Astrocyte (in vitro differentiated cells and primary cell): Measurements from ENCODE around the gene CLIP2.

Experiments
- EZH2 ChIP-seq: IDR thresholded peaks from 2 replicates; pipeline ENCODE4 v1.6.1; 2012; ENCODE audit warnings: mild to moderate bottlenecking, low read length, inconsistent platforms; ENCODE audit not compliant: insufficient read depth
- TF ChIP-seq, protein P1 (sequence below): IDR thresholded peaks from 2 replicates; pipeline ENCODE4 v1.5.1; 2011; ENCODE audit warnings: low read depth, mild to moderate bottlenecking, inconsistent platforms, low read length, moderate library complexity; ENCODE audit not compliant: insufficient read depth

DNA sequence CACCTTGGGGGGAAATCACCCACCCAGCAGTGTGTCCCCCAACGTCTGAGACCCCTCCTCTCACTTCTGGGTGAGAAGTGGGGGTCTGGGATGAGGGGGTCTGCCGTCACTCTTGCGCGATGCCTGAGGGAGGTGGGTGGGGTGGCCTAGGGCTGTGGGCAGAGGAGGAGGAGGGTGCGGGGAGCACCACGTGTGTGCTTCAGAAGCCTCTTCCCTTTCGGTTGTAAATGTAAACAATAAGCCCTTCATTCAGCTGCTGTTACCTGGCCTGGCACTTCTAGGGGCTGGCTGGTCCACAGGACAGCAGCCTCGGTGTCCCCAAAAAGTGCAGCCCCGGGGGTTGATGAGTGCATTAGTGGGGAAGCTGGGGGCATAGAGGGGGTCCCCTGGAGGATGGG is 1.3 kb downstream of the CLIP2 start:
- TF ChIP-seq, protein P1, sequence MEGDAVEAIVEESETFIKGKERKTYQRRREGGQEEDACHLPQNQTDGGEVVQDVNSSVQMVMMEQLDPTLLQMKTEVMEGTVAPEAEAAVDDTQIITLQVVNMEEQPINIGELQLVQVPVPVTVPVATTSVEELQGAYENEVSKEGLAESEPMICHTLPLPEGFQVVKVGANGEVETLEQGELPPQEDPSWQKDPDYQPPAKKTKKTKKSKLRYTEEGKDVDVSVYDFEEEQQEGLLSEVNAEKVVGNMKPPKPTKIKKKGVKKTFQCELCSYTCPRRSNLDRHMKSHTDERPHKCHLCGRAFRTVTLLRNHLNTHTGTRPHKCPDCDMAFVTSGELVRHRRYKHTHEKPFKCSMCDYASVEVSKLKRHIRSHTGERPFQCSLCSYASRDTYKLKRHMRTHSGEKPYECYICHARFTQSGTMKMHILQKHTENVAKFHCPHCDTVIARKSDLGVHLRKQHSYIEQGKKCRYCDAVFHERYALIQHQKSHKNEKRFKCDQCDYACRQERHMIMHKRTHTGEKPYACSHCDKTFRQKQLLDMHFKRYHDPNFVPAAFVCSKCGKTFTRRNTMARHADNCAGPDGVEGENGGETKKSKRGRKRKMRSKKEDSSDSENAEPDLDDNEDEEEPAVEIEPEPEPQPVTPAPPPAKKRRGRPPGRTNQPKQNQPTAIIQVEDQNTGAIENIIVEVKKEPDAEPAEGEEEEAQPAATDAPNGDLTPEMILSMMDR = no peak
- no peak for TF ChIP-seq EZH2
